Fibroblast of lung (primary cell): ENCODE data around the gene TRH.

Source experiments
- CTCF ChIP-seq, 2 donors: IDR thresholded peaks in 1 of 2; conservative IDR thresholded peaks in 1 of 2; 1 replicate in 1 of 2; 2 replicates in 1 of 2; pipeline ENCODE4 v1.5.1; 2011 to 2012; ENCODE audit warnings: low read length in 2 of 2, control low read depth in 1 of 2, inconsistent platforms in 1 of 2, low read depth in 1 of 2, mild to moderate bottlenecking in 1 of 2
- EZH2 ChIP-seq: IDR thresholded peaks from 2 replicates; pipeline ENCODE4 v1.5.1; 2012; ENCODE audit warnings: low read length, control low read depth, mild to moderate bottlenecking; ENCODE audit errors: missing control alignments

- TF ChIP-seq CTCF (conservative IDR thresholded peaks at IDR 0.05 in 1 of 2, IDR thresholded peaks at IDR 0.05 in 1 of 2; ENCODE audit: low read depth in 1 of 2, low read length in 2 of 2) (no peak), EZH2 (no peak)
These were observed 20.0 kb upstream of the TRH start for GRCh38 chr3:129954514-129954913.
